GM21528 (cell line): ENCODE data around the gene SPHK1.

Source experiments
- ATAC-seq: cut with Tn5 transposase; IDR thresholded peaks from one replicate; pipeline ENCODE4 v1.9.1; 2021; ENCODE audit warnings: mild to moderate bottlenecking, moderate library complexity; ENCODE audit not compliant: unreplicated experiment, low FRiP score

The SPHK1 gene

GRCh38 chr17:76384987-76385891, 830 bp downstream of the SPHK1 start:
- ATAC-seq: no peak

GRCh38 chr17:76385892-76386786, 1.7 kb downstream of the SPHK1 start:
- no peak for ATAC-seq

GRCh38 chr17:76386966-76387765, 2.8 kb downstream of the SPHK1 start:
- no peak for ATAC-seq

- ATAC-seq: no peak
Measured at GRCh38 chr17:76388966-76389888, 4.8 kb downstream of the SPHK1 start.

- ATAC-seq: no peak
Measured at GRCh38 chr17:76390003-76390421, 5.6 kb downstream of the SPHK1 start.

GRCh38 chr17:76391200-76391715, 6.8 kb downstream of the SPHK1 start:
- ATAC-seq: no peak

GRCh38 chr17:76394166-76394565, 9.8 kb downstream of the SPHK1 start:
- no peak for ATAC-seq

GRCh38 chr17:76395980-76396379, 11.6 kb downstream of the SPHK1 start:
- ATAC-seq: no peak

GRCh38 chr17:76397184-76397583, 12.8 kb downstream of the SPHK1 start:
- no peak for ATAC-seq

- no peak for ATAC-seq
Measured at GRCh38 chr17:76397687-76398522, 13.5 kb downstream of the SPHK1 start.

- no peak for ATAC-seq
Measured at GRCh38 chr17:76398523-76399174, 14.2 kb downstream of the SPHK1 start.

GRCh38 chr17:76399175-76400172, 15.1 kb downstream of the SPHK1 start:
- ATAC-seq: no peak

GRCh38 chr17:76402711-76403110, 18.3 kb downstream of the SPHK1 start:
- no peak for ATAC-seq

GRCh38 chr17:76404256-76404655, 19.8 kb downstream of the SPHK1 start:
- no peak for ATAC-seq

GRCh38 chr17:76404976-76405563, 20.7 kb downstream of the SPHK1 start:
- ATAC-seq: no peak

GRCh38 chr17:76405607-76405966, 21.2 kb downstream of the SPHK1 start:
- ATAC-seq: no peak
